Non-pigmented ciliary epithelial cell (primary cell): ENCODE results near the gene NAB1.
"Not testable (repeated sequence)": the region's sequence is repeated elsewhere in the genome, so short reads cannot be mapped to it uniquely, and the experiment has no call there.

Experiments used
- DNase-seq: peaks from one replicate; pipeline ENCODE4 v3.0.0-alpha.2; 2010; ENCODE audit warnings: low read depth

The NAB1 gene, protein sequence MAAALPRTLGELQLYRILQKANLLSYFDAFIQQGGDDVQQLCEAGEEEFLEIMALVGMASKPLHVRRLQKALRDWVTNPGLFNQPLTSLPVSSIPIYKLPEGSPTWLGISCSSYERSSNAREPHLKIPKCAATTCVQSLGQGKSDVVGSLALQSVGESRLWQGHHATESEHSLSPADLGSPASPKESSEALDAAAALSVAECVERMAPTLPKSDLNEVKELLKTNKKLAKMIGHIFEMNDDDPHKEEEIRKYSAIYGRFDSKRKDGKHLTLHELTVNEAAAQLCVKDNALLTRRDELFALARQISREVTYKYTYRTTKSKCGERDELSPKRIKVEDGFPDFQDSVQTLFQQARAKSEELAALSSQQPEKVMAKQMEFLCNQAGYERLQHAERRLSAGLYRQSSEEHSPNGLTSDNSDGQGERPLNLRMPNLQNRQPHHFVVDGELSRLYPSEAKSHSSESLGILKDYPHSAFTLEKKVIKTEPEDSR

GRCh38 chr2:190649035-190649797 is at the start of gene NAB1:
Gene NAB1, plus strand, starts transcription at chr2:190649083. Its CDS starts 10,094 bp downstream, at chr2:190659177.
- DNase-seq: no peak

GRCh38 chr2:190599546-190600220 is 49.2 kb upstream of the NAB1 start:
- no peak for DNase-seq

DNA sequence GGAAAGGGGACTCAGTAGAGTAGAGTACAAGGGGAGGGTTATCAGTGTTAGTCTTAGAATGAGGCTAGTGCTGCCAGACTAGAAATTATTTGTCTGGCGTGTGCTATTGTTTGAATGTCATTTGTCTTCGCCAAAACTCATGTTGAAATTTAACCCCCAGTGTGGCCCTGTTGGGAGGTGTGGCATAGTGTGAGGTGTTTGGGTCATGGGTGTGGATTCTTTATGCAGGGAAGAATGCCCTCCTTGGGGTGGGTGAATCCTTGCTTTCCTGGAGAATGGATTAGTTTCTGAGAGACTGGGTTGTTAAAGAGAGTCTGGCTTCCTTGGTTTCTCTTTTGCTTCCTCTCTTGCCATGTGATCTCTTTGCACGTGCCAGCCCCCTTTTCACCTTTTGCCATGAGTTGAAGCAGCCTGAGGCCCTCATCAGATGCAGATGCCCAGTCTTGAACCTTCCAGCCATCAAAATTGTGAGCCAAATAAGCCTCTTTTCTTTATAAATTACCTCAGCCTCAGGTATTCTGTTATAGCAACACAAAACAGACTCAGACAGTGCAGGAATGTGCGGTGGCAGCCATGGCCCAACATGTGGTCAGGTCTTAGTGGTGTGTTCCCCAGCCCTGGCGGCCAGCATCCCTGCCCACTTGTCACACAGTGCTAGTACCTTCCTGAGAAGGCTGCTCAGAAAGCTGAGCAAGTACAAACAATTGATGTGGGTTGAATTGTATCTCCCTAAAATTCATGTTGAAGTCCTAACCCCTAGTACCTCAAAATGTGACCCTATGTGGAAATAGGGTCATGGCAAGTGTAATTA is 48.4 kb upstream of the NAB1 start:
- DNase-seq: no peak

DNA sequence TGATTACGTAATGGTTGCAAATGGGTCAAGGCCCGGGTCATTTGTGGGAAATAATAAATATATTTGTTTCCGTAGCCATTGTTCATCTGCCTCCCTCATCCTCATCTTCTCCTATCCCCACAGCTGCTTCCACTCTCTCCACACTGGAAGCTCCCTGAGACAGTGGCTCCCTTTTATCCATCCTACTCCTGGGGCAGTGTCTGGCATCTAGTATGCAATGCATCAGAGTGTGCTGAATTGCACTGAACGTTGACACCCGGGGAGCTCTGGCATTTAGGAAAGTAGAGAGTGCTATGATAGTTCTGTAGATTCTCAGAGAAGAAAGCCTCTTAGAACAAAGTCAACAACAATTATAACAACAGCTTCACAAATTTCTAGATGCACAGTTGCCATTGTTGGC is 45.5 kb upstream of the NAB1 start:
- DNase-seq: no peak

DNA sequence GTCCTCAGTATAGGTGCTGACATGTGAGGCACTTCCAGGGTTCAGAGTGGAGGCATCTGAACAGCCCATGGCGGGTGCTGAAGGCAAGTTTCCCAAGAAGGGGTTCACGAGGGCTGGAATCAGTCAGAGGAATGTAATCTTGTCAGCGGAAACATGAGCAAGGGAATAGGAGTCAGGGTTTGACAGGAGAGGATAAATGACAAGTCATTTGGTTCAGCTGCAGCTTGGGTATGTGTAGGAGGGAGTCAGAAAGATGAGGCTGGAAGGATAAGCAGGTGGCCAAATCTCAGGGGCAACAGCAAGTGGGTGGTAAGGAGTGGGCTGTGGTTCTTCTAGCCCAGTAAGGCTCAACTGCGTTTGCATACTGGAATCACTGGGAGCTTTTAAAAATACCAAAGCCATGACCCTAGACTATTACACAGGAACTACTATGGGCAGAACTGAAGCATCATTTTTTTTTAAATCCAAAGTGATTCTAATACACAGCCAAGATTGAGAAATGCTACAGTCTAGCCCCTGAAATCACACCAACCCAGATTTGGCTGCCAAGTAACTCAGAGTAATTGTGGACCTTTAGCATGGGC is 41.8 kb upstream of the NAB1 start:
- DNase-seq: peak; percentile 40

GRCh38 chr2:190607657-190608357 is 41.1 kb upstream of the NAB1 start:
- DNase-seq: peak; percentile 60

GRCh38 chr2:190608863-190609262 is 40.0 kb upstream of the NAB1 start:
- DNase-seq: not testable (repeated sequence)

DNA sequence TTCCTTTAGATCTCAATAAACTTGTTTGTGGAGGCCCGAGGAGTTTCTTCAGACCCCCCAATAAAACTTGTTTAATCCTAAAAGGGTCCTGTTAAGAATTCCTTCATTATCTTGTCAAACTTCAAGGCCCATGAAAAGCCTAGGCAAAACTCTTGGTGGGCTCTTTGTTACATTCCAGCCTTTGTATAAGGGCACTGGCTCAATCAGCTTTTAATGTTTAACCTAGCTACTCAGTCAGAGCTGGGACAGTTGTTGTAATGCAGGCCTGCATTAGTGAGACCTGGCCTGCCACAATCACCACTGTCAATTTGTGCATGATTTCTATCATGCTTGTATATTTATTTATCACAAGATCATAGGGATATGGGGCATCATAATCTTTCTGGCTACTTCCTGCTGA is 39.5 kb upstream of the NAB1 start:
- DNase-seq: not testable (repeated sequence)

GRCh38 chr2:190610528-190610927 is 38.4 kb upstream of the NAB1 start:
- not testable (repeated sequence) for DNase-seq

DNA sequence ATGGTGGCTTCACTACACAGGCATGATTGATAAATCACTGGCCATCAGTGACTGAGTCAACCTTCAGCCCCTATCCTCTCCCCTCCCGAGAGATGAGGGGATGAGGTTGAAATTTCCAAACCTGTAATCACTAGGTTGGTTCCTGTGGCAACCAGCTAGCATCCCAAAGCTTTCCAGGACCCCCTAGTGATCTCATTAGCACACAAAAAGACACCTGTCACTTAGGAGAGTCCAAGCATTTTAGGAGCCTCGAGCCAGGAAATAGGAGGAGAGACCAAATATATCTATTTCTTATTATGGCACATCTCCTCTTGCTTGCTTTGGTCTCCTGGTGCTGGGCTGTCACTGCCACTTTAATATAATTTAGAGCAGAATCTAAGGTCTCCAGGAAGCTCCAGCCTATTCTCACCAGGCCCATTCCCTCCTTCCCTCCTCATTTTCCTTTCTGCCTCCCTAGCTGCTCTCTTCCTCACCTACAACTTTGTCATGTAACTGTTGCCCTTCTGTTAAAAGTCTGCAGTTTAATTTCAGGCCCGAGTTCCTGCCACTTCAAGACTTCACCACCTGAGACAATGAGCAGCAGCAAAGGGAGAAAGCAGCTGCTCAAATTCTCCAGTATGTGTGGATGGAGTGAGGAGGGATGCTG is 33.2 kb upstream of the NAB1 start:
- no peak for DNase-seq

DNA sequence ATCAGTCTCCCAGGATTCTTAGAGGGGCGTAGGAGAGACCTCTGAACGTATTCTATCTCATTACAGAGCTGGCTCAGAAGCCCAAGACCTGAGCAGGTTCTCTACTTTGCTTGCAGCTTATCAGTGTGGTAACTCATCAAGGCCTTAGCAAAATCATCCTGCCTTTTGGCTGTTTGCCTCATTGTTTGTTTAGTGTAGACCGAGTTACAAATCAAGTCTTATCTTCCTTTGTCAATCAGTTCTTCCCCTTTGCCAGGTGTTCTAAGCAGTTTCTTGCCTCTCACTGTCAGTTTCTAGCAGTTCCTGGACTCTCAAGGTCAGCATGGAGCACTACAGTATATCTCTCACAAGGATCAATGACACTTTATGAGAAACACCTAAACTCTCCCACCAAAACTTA is 30.9 kb upstream of the NAB1 start:
- no peak for DNase-seq

GRCh38 chr2:190625691-190626090 is 23.2 kb upstream of the NAB1 start:
- DNase-seq: no peak

- no peak for DNase-seq
Observed at GRCh38 chr2:190626641-190627210, 22.2 kb upstream of the NAB1 start.

GRCh38 chr2:190627448-190628412 is 21.2 kb upstream of the NAB1 start:
- DNase-seq: no peak

DNA sequence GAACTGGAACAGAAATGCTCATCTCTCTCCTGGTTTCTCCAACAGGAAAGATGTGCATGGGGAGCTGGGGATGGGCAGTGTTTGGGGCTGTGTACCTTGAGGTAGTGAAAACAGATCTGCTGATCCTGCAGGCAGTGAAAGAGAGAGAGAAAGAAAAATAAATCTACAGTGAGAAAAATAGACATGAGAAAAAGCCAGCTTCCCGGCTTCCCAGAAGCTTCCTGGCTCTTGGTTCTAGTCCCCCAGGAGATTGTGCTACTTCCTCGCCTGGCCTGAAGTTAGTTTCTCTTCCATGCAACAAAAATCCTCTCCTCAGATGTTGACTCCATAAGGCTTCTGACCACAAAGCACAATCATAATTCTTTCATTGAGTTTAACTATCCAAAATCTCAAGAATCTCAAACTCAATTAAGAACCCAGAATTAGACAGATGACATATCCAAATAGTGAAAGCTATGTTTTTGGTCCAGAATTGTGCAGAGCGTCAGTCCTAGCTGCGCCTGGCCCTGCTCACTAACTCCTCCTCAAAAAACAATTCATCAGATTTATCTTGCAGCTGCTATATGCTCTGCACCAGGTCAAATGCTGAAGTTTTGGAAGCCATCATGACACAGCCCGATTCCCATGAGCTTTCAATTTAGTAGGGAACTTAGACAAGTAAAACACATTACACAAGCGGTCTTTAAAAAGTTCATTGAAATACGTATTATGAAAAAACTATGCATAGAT is 20.1 kb upstream of the NAB1 start:
- DNase-seq: no peak

GRCh38 chr2:190634381-190634780 is 14.5 kb upstream of the NAB1 start:
- DNase-seq: no peak

DNA sequence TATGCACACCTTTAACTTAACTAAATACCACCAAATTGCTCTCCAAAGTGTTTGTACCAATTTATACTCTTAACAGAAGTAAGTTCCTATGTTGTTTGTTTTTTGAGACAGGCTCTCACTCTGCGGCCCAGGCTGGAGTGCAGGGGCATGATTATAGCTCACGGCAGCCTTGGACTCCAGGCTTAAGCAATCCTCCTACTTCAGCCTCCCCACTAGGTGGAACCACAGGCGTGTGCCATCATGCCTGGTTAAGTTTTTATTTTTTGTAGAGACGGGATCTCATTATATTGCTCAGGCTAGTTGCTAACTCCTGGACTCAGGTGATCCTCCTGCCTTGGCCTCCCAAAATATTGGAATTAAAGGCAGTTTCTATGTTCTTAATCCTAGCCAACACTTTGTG is 13.1 kb upstream of the NAB1 start:
- no peak for DNase-seq

- DNase-seq: peak; percentile 47
Observed at GRCh38 chr2:190636361-190636760, 12.5 kb upstream of the NAB1 start.
